Endothelial cell (in vitro differentiated cells): ENCODE measurements around the gene DMKN. TPM values are rescaled to one million over a fixed set of nuclear protein-coding genes. Genes with fewer than 3 reads are reported as not detected.

Source experiments
- DNase-seq: peaks from one replicate; pipeline ENCODE4 v3.0.0; 2021; ENCODE audit warnings: low spot score
- H3K27ac Mint-ChIP-seq: one replicate; pipeline ENCODE4 v1.8.0; 2021; ENCODE audit warnings: mixed read lengths, inconsistent platforms; ENCODE audit not compliant: unreplicated experiment
- H3K27me3 Mint-ChIP-seq: one replicate; pipeline ENCODE4 v1.8.0; 2021; ENCODE audit warnings: mild to moderate bottlenecking, moderate library complexity, mixed read lengths, inconsistent platforms; ENCODE audit not compliant: unreplicated experiment
- H3K36me3 Mint-ChIP-seq: one replicate; pipeline ENCODE4 v1.8.0; 2021; ENCODE audit warnings: mild to moderate bottlenecking, low read depth, mixed read lengths, inconsistent platforms; ENCODE audit not compliant: unreplicated experiment
- H3K4me1 Mint-ChIP-seq: one replicate; pipeline ENCODE4 v1.8.0; 2021; ENCODE audit warnings: mild to moderate bottlenecking, mixed read lengths, inconsistent platforms; ENCODE audit not compliant: unreplicated experiment
- H3K4me3 Mint-ChIP-seq: one replicate; pipeline ENCODE4 v1.8.0; 2021; ENCODE audit warnings: mild to moderate bottlenecking, mixed read lengths, inconsistent platforms; ENCODE audit not compliant: unreplicated experiment
- H3K9me3 Mint-ChIP-seq: one replicate; pipeline ENCODE4 v1.8.0; 2021; ENCODE audit warnings: mixed read lengths, inconsistent platforms; ENCODE audit not compliant: unreplicated experiment
- CTCF ChIP-seq: fragments of 200-600 bp; sonication (generic); IDR thresholded peaks from one replicate; pipeline ENCODE4 v1.5.0; 2021; ENCODE audit warnings: antibody characterized with exemption; ENCODE audit not compliant: unreplicated experiment
- total RNA-seq: library from RNA; stranded (reverse); fragmentation: NEBNext Ultra II Directional; extraction: Animal tissue kit (Norgen Biotek cat#: 25700); gene quantifications from one replicate; pipeline ENCODE4 v1.2.1, GENCODE V29; 2021; ENCODE audit not compliant: unreplicated experiment

DMKN gene
- total RNA-seq, 1 donor from 2014 or later: 56.9 TPM

- DNase-seq: no peak
- Mint-ChIP-seq H3K9me3 (no peaks in the 10 kb centered on the region), H3K27ac (no peak overlapping the region), H3K4me3 (peak overlapping the region; percentile 4), H3K27me3 (peaks cover 29% of the 10 kb centered on the region), H3K4me1 (peaks cover 3% of the 10 kb centered on the region), H3K36me3 (peaks cover 11% of the 10 kb centered on the region)
- no peak for TF ChIP-seq CTCF
Observed at GRCh38 chr19:35554076-35554475, 40.6 kb upstream of the DMKN start.

GRCh38 chr19:35553385-35554000 is 40.0 kb upstream of the DMKN start:
- no peak overlapping the region for H3K27ac Mint-ChIP-seq
- no peak for TF ChIP-seq CTCF
- H3K36me3 Mint-ChIP-seq: peaks cover 11% of the 10 kb centered on the region
- peaks cover 3% of the 10 kb centered on the region for H3K4me1 Mint-ChIP-seq
- no peaks in the 10 kb centered on the region for H3K9me3 Mint-ChIP-seq
- H3K4me3 Mint-ChIP-seq: no peak overlapping the region
- H3K27me3 Mint-ChIP-seq: peaks cover 30% of the 10 kb centered on the region
- no peak for DNase-seq

- H3K4me3 Mint-ChIP-seq: no peak overlapping the region
- no peaks in the 10 kb centered on the region for H3K9me3 Mint-ChIP-seq
- peaks cover 3% of the 10 kb centered on the region for H3K4me1 Mint-ChIP-seq
- H3K27ac Mint-ChIP-seq: no peak overlapping the region
- no peak for TF ChIP-seq CTCF
- peaks cover 29% of the 10 kb centered on the region for H3K27me3 Mint-ChIP-seq
- peaks cover 11% of the 10 kb centered on the region for H3K36me3 Mint-ChIP-seq
- DNase-seq: no peak
Observed at GRCh38 chr19:35552534-35553384, 39.3 kb upstream of the DMKN start.

- Mint-ChIP-seq H3K4me1 (peaks cover 3% of the 10 kb centered on the region), H3K4me3 (no peak overlapping the region), H3K27me3 (peaks cover 20% of the 10 kb centered on the region), H3K36me3 (peaks cover 7% of the 10 kb centered on the region), H3K9me3 (no peaks in the 10 kb centered on the region), H3K27ac (no peak overlapping the region)
- no peak for DNase-seq
- TF ChIP-seq CTCF: no peak
Observed at GRCh38 chr19:35551091-35551810, 37.8 kb upstream of the DMKN start.
